GM12878 (cell line): Measurements from ENCODE around the gene SGK2. TPM values are rescaled to one million over a fixed set of nuclear protein-coding genes. Genes with fewer than 3 reads are reported as not detected.

ENCODE experiments used
- ATAC-seq: fragments of 200-7000 bp; cut with Tn5 transposase; 3 replicates; pipeline ENCODE4 v1.9.1; 2020; ENCODE audit warnings: mild to moderate bottlenecking, moderate library complexity
- BruUV-seq: library from RNA; stranded (reverse); fragments of 400-500 nt; replicated peaks from 2 replicates; lab custom pipeline; 2021; lab: Mats Ljungman, UMichigan
- CTCF ChIA-PET: fragments of 300-600 bp; sonication (Branson Sonifier 250); formaldehyde crosslinking; extraction: SDS; loops from one replicate; lab custom pipeline; 2021; ENCODE audit warnings: inconsistent platforms; lab: Yijun Ruan, JAX
- POLR2A ChIA-PET: fragments of 350-600 bp; formaldehyde crosslinking; extraction: SDS; loops from one replicate; lab custom pipeline; 2021; ENCODE audit warnings: inconsistent platforms; lab: Charles Lee
- RAD21 ChIA-PET: fragments of 300-600 bp; sonication (Branson Sonifier 250); formaldehyde crosslinking; loops from one replicate; lab custom pipeline; 2023; ENCODE audit warnings: antibody characterized with exemption; ENCODE audit not compliant: unreplicated experiment; lab: Charles Lee
- SMC1A ChIA-PET: fragments of 300-600 bp; sonication (Branson Sonifier 250); formaldehyde crosslinking; loops from one replicate; lab custom pipeline; 2023; ENCODE audit not compliant: unreplicated experiment, uncharacterized antibody; lab: Charles Lee
- DNase-seq: peaks from one replicate; pipeline ENCODE4 v3.0.0-alpha.2; 2011; ENCODE audit warnings: low read depth, low spot score
- FAIRE-seq: peaks from 3 replicates; lab custom pipeline; 2011; peaks lifted over from hg19 to GRCh38; lab: Jason Lieb, UNC
- H2AFZ ChIP-seq: 2 replicates; pipeline ENCODE4 v1.6.0; 2011; ENCODE audit warnings: low read depth, low read length, control low read depth; ENCODE audit not compliant: control insufficient read depth
- H3K27ac ChIP-seq: 2 replicates; pipeline ENCODE4 v1.5.1; 2011; ENCODE audit warnings: control low read depth; ENCODE audit not compliant: control insufficient read depth, insufficient read depth
- H3K27me3 ChIP-seq, 2 experiments: replicated peaks in 1 of 2; 2 replicates each; pipeline versions ENCODE4 v1.6.0 to v1.6.1; 2011; ENCODE audit warnings: low read length in 1 of 2; ENCODE audit not compliant: control insufficient read depth in 2 of 2, insufficient read depth in 2 of 2
- H3K36me3 ChIP-seq, 2 experiments: 2 replicates each; pipeline ENCODE4 v1.5.1; 2011; ENCODE audit warnings: low read length in 1 of 2; ENCODE audit not compliant: control insufficient read depth in 2 of 2, insufficient read depth in 2 of 2
- H3K4me1 ChIP-seq: 2 replicates; pipeline ENCODE4 v1.6.1; 2011; ENCODE audit warnings: mild to moderate bottlenecking, low read length, moderate library complexity, mixed read lengths; ENCODE audit not compliant: control insufficient read depth, insufficient read depth
- H3K4me2 ChIP-seq: 2 replicates; pipeline ENCODE4 v1.6.0; 2011; ENCODE audit warnings: control low read depth; ENCODE audit not compliant: control insufficient read depth, insufficient read depth
- H3K4me3 ChIP-seq: fragments of 200-600 bp; sonication (generic); 2 replicates; pipeline ENCODE4 v1.5.1; 2016
- H3K79me2 ChIP-seq: 2 replicates; pipeline ENCODE4 v1.6.0; 2011; ENCODE audit warnings: low read length; ENCODE audit not compliant: control insufficient read depth, insufficient read depth
- H3K9ac ChIP-seq: 2 replicates; pipeline ENCODE4 v1.8.0; 2011; ENCODE audit warnings: low read length, control low read depth, mixed read lengths; ENCODE audit not compliant: control insufficient read depth, insufficient read depth
- H3K9me3 ChIP-seq: replicated peaks from 3 replicates; pipeline ENCODE4 v1.5.1; 2011; ENCODE audit warnings: mild to moderate bottlenecking, low read length; ENCODE audit not compliant: control insufficient read depth, insufficient read depth
- H4K20me1 ChIP-seq: 2 replicates; pipeline ENCODE4 v1.6.0; 2011; ENCODE audit not compliant: control insufficient read depth, insufficient read depth
- CHD2 ChIP-seq: IDR thresholded peaks from 2 replicates; pipeline ENCODE4 v1.6.1; 2011; ENCODE audit warnings: low read depth, low read length, improper control_type of control experiment, borderline replicate concordance
- CTCF ChIP-seq, 3 experiments: IDR thresholded peaks in 2 of 3; conservative IDR thresholded peaks in 1 of 3; 2 replicates each; pipeline ENCODE4 v1.5.1; 2011; ENCODE audit warnings: low read depth in 3 of 3, low read length in 3 of 3, mild to moderate bottlenecking in 3 of 3, control low read depth in 2 of 3, moderate library complexity in 2 of 3, inconsistent platforms in 1 of 3, mixed read lengths in 1 of 3; ENCODE audit not compliant: control insufficient read depth in 2 of 3, insufficient read depth in 1 of 3; ENCODE audit errors: extremely low read depth in 1 of 3
- FOXM1 ChIP-seq: IDR thresholded peaks from 2 replicates; pipeline ENCODE4 v1.6.1; 2012; ENCODE audit warnings: low read depth, mild to moderate bottlenecking, inconsistent platforms, low read length, moderate library complexity
- IKZF1 ChIP-seq: fragments of 450-650 bp; conservative IDR thresholded peaks from 2 replicates; pipeline ENCODE4 v1.6.1; 2017; ENCODE audit warnings: antibody characterized with exemption, mild to moderate bottlenecking
- IKZF2 ChIP-seq, 2 experiments: fragments of 450-650 bp; IDR thresholded peaks; 2 replicates each; pipeline ENCODE4 v1.6.1; 2017; ENCODE audit warnings: mild to moderate bottlenecking in 2 of 2, moderate library complexity in 2 of 2
- POU2F2 ChIP-seq: IDR thresholded peaks from 3 replicates; pipeline ENCODE4 v1.6.1; 2011; ENCODE audit warnings: low read depth, mild to moderate bottlenecking, low read length, borderline replicate concordance
- RAD21 ChIP-seq: IDR thresholded peaks from 2 replicates; pipeline ENCODE4 v1.6.1; 2011; ENCODE audit warnings: mild to moderate bottlenecking, low read depth, low read length, moderate library complexity; ENCODE audit not compliant: insufficient read depth
- SMC3 ChIP-seq: IDR thresholded peaks from 2 replicates; pipeline ENCODE4 v1.6.1; 2011; ENCODE audit warnings: low read length, improper control_type of control experiment, borderline replicate concordance
- WGBS: methylation state at CpG from one replicate; pipeline ENCODE4 v1.1.6; 2016; ENCODE audit warnings: low lambda C conversion rate; ENCODE audit not compliant: insufficient replicate concordance, insufficient coverage; ENCODE audit errors: missing lambda C conversion rate; 5-methylcytosine and 5-hydroxymethylcytosine counted together
- in situ Hi-C: fragments of 300-500 bp; cut with MboI; formaldehyde crosslinking; loops from 9 replicates; pipeline ENCODE4 v1.14.3; 2018; ENCODE audit warnings: mixed read lengths
- intact Hi-C: fragments of 100-400 bp; cut with micrococcal nuclease; formaldehyde crosslinking; loops from one replicate; pipeline ENCODE4 v1.14.2; 2022; ENCODE audit not compliant: unreplicated experiment
- polyA plus RNA-seq, 11 experiments: library from polyadenylated mRNA; depleted of rRNA in 4 of 11; unstranded in 6 of 11; stranded (reverse) in 5 of 11; fragments of >200 nt; fragmentation: Nextera tagmentation in 4 of 11; fragmentation: Illumina TruSeq in 1 of 11; extraction: Ambion mirVana in 4 of 11; extraction: Trizol in 1 of 11; gene quantifications; 1 replicate in 1 of 11; 2 replicates in 10 of 11; pipeline versions ENCODE4 v1.2.1 to v1.2.3, GENCODE V29; 2011 to 2016; ENCODE audit warnings: inconsistent platforms in 2 of 11, missing spikeins in 2 of 11, low read depth in 1 of 11
- total RNA-seq, 4 experiments: library from RNA; depleted of rRNA in 3 of 4; stranded (reverse); fragments of >200 nt in 3 of 4; fragmentation: Illumina TruSeq in 1 of 4; extraction: Trizol in 1 of 4; gene quantifications; 2 replicates each; pipeline versions ENCODE4 v1.2.1 to v1.2.3, GENCODE V29; 2013 to 2021

The SGK2 gene
- total and polyA plus RNA-seq, 10 of the 15 experiments (the other 5 are each of a cell fraction or from before 2014, with no cell fraction given), result 0.04 to 0.96 (median 0.22) TPM; not detected in 3

DNA sequence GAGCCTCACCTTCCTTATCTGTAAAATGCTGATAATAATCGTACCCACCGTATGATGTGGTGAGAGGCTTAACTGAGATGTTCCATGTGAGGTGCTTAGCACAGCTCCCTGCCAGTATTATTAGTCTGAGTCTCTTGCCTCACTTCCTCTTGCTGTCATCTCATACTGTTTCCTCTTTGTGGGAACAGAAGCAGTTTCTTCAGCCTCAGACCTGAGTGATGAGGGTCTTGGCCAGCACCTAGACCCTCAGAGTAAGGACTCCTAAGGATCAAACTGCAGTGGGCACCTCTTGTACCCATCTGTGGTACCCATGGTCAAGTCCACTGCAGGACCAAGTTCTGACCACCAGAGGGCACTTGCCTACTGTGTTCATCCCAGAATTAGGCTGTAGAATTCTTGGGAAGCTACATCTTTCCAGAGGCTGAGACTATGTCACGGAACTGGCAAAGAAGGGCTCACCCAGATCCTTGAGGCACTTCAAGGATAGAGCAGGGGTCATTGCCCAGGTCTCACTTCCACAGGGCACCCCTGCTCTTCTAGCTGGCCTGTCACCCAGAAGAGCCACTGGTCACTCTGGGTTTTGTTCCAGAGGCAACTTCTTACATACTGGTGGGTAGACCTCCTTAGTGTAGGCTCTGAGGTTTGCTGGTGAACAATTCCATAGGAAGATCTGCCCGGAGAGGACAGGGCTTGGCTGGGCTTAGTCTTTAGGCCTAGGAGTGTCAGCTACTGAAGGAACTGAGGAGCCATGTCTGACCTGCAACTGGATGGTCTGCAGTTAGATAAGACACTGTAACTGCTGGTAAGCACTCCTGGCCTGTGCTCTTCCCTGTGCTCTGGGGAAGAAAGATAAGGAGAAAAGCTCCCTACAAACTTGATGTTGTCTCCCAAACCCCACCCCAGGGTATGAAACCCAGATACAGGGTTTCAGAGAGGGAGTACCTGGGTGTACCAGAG, 20.6 kb upstream of the SGK2 start:
- DNase-seq (no peak), ATAC-seq (peak; percentile 85), FAIRE-seq (peak; percentile 76)
- Histone ChIP-seq H2AFZ (no peak overlapping the region), H3K4me2 (no peak overlapping the region), H3K4me1 (no peaks in the 10 kb centered on the region), H3K4me3 (no peak overlapping the region), H3K27ac (no peak overlapping the region), H3K36me3 (no peaks in the 10 kb centered on the region; a peak in 1 of 4 replicates), H3K27me3 (no peaks in the 10 kb centered on the region; a peak in 2 of 4 replicates), H3K79me2 (no peaks in the 10 kb centered on the region), H4K20me1 (no peaks in the 10 kb centered on the region), H3K9ac (no peak overlapping the region), H3K9me3 (no peaks in the 10 kb centered on the region)
- ChIA-PET CTCF (interaction anchor here (0.6 to 6.8 kb wide), 43 partner anchors 9 to 651 kb away, joined by 3 to 100 read pairs (median 4); partner anchors contain the start of genes IFT52 and SGK2), SMC1A (interaction anchor here (0.6 to 5.3 kb wide), 17 partner anchors 9 to 657 kb away, joined by 3 to 70 read pairs (median 3); partner anchors contain the start of gene IFT52), POLR2A (interaction anchor here (0.6 to 1.1 kb wide), 2 partner anchors 52 to 154 kb away, joined by 3 to 4 read pairs; partner anchors contain the start of gene IFT52), RAD21 (interaction anchor here (0.5 to 4.9 kb wide), 19 partner anchors 24 to 652 kb away, joined by 3 to 62 read pairs (median 4); no protein-coding TSS in a partner anchor)
- TF ChIP-seq CTCF (IDR thresholded peaks at IDR 0.05 in 2 of 3, conservative IDR thresholded peaks at IDR 0.05 in 1 of 3; ENCODE audit: control insufficient read depth in 2 of 3, extremely low read depth in 1 of 3, insufficient read depth in 1 of 3, low read depth in 3 of 3, low read length in 3 of 3), result peak; percentile 83 to 92 (median 90)
- TF ChIP-seq IKZF1, result 0 out of 2 replicates have a peak, but pooled peaks have one; percentile 21
- no peak for TF ChIP-seq POU2F2
- TF ChIP-seq CHD2, result no peak
- TF ChIP-seq FOXM1, result no peak
- TF ChIP-seq IKZF2 (IDR thresholded peaks at IDR 0.05), result peak in 1 of 2 experiments; percentile 26; a peak in 1 of 4 replicates
- peak; percentile 82 for TF ChIP-seq RAD21
- peak; percentile 80 for TF ChIP-seq SMC3
- intact Hi-C loops (loop anchor here (1.0 to 10.0 kb wide), 3 partner anchors 154 to 637 kb away; no protein-coding TSS in a partner anchor), in situ Hi-C loops (loop anchor here (5.0 kb wide), 2 partner anchors 154 to 544 kb away; no protein-coding TSS in a partner anchor)
- 10% methylated on average over 4 of the region's 4 CpGs for WGBS
- no TSS peak for BruUV-seq
